Measurements from ENCODE around the gene CTAGE1.

The CTAGE1 gene

GRCh38 chr18:22459491-22459890, 41.8 kb upstream of the CTAGE1 start:
- Histone ChIP-seq H2AFZ (no peak overlapping the region), H3K4me3 (ENCODE audit: low read depth, low read length) (no peak overlapping the region), H3K4me1 (no peaks in the 10 kb centered on the region)

GRCh38 chr18:22457524-22457923, 39.8 kb upstream of the CTAGE1 start:
- H3K27ac ChIP-seq: no peak overlapping the region
- no peaks in the 10 kb centered on the region for H3K4me1 ChIP-seq
- no peaks in the 10 kb centered on the region for H3K36me3 ChIP-seq (ENCODE audit: control insufficient read depth, insufficient read depth, low read length)
- no peak overlapping the region for H3K4me2 ChIP-seq (ENCODE audit: low read length)
- no peaks in the 10 kb centered on the region for H3K9me3 ChIP-seq (ENCODE audit: control insufficient read depth, low read length)
- no peak for TF ChIP-seq CTCF (IDR thresholded peaks at IDR 0.05)
- H2AFZ ChIP-seq: no peak overlapping the region
- peaks cover 5% of the 10 kb centered on the region for H3K27me3 ChIP-seq (ENCODE audit: control insufficient read depth, insufficient read depth, low read length)
- no peaks in the 10 kb centered on the region for H3K79me2 ChIP-seq
- H3K9ac ChIP-seq: no peak overlapping the region
- no peak overlapping the region for H3K4me3 ChIP-seq (ENCODE audit: low read depth, low read length)

More at GRCh38 chr18:22459491-22459890, 41.8 kb upstream of the CTAGE1 start:
- no peak overlapping the region for H3K27ac ChIP-seq
- H3K9me3 ChIP-seq (ENCODE audit: control insufficient read depth, low read length): no peaks in the 10 kb centered on the region
- no peak overlapping the region for H3K4me2 ChIP-seq (ENCODE audit: low read length)
- peaks cover 5% of the 10 kb centered on the region for H3K27me3 ChIP-seq (ENCODE audit: control insufficient read depth, insufficient read depth, low read length)
- H3K9ac ChIP-seq: no peak overlapping the region
- no peak for TF ChIP-seq CTCF (IDR thresholded peaks at IDR 0.05)
- no peaks in the 10 kb centered on the region for H3K36me3 ChIP-seq (ENCODE audit: control insufficient read depth, insufficient read depth, low read length)
- H3K79me2 ChIP-seq: no peaks in the 10 kb centered on the region

- Histone ChIP-seq H3K36me3 (ENCODE audit: control insufficient read depth, insufficient read depth, low read length) (no peaks in the 10 kb centered on the region), H3K79me2 (no peaks in the 10 kb centered on the region), H3K4me3 (ENCODE audit: low read depth, low read length) (no peak overlapping the region), H3K9me3 (ENCODE audit: control insufficient read depth, low read length) (no peaks in the 10 kb centered on the region), H3K4me2 (ENCODE audit: low read length) (no peak overlapping the region), H2AFZ (no peak overlapping the region), H3K9ac (no peak overlapping the region), H3K27ac (no peak overlapping the region), H3K27me3 (ENCODE audit: control insufficient read depth, insufficient read depth, low read length) (peaks cover 5% of the 10 kb centered on the region), H3K4me1 (no peaks in the 10 kb centered on the region)
- no peak for TF ChIP-seq CTCF (IDR thresholded peaks at IDR 0.05)
Observed at GRCh38 chr18:22456547-22456946, 38.8 kb upstream of the CTAGE1 start.

GRCh38 chr18:22456116-22456480, 38.4 kb upstream of the CTAGE1 start:
- H3K4me1 ChIP-seq: no peaks in the 10 kb centered on the region
- H3K27ac ChIP-seq: no peak overlapping the region
- no peak for TF ChIP-seq CTCF (IDR thresholded peaks at IDR 0.05)
- no peak overlapping the region for H3K9ac ChIP-seq
- H3K36me3 ChIP-seq (ENCODE audit: control insufficient read depth, insufficient read depth, low read length): no peaks in the 10 kb centered on the region
- no peak overlapping the region for H3K4me2 ChIP-seq (ENCODE audit: low read length)
- H3K9me3 ChIP-seq (ENCODE audit: control insufficient read depth, low read length): no peaks in the 10 kb centered on the region
- H3K4me3 ChIP-seq (ENCODE audit: low read depth, low read length): no peak overlapping the region
- H3K27me3 ChIP-seq (ENCODE audit: control insufficient read depth, insufficient read depth, low read length): peaks cover 2% of the 10 kb centered on the region
- H2AFZ ChIP-seq: no peak overlapping the region
- H3K79me2 ChIP-seq: no peaks in the 10 kb centered on the region

GRCh38 chr18:22455425-22456115, 37.9 kb upstream of the CTAGE1 start:
- Histone ChIP-seq H3K36me3 (ENCODE audit: control insufficient read depth, insufficient read depth, low read length) (no peaks in the 10 kb centered on the region), H3K4me3 (ENCODE audit: low read depth, low read length) (no peak overlapping the region), H3K4me1 (no peaks in the 10 kb centered on the region), H3K9ac (no peak overlapping the region), H3K9me3 (ENCODE audit: control insufficient read depth, low read length) (no peaks in the 10 kb centered on the region), H3K27me3 (ENCODE audit: control insufficient read depth, insufficient read depth, low read length) (no peaks in the 10 kb centered on the region), H2AFZ (no peak overlapping the region), H3K4me2 (ENCODE audit: low read length) (no peak overlapping the region), H3K79me2 (no peaks in the 10 kb centered on the region), H3K27ac (no peak overlapping the region)
- TF ChIP-seq CTCF (IDR thresholded peaks at IDR 0.05): no peak

All from parathyroid adenoma (tissue), 2 donors.